T-cell (primary cell): ENCODE measurements around the gene DSC1. TPM values are rescaled to one million over a fixed set of nuclear protein-coding genes. Genes with fewer than 3 reads are reported as not detected.

Source experiments
- ATAC-seq, 4 experiments: fragments of 200-7000 bp in 3 of 4; fragments of 150-1000 bp in 1 of 4; cut with Tn5 transposase; replicated peaks in 1 of 4; 1 replicate in 3 of 4; 2 replicates in 1 of 4; pipeline ENCODE4 v1.10.0; 2021; ENCODE audit warnings: moderate library complexity in 3 of 4, mild to moderate bottlenecking in 2 of 4, moderate number of reproducible peaks in 1 of 4
- CTCF ChIA-PET, 2 donors: fragments of 300-600 bp; sonication (Branson Sonifier 250); formaldehyde crosslinking; loops; one replicate each; lab custom pipeline; 2022; ENCODE audit warnings: antibody characterized with exemption in 2 of 2; lab: Charles Lee
- POLR2A ChIA-PET, 2 donors: fragments of 300-600 bp; sonication (Branson Sonifier 250); formaldehyde crosslinking; loops; one replicate each; lab custom pipeline; 2022; ENCODE audit warnings: antibody characterized with exemption in 2 of 2; lab: Charles Lee
- DNase-seq, 35 experiments: peaks; one replicate each; pipeline versions ENCODE4 v3.0.0 to v3.0.0-alpha.2; 2013 to 2023
- H3K27ac ChIP-seq: one replicate; pipeline ENCODE4 v1.5.1; 2013; ENCODE audit warnings: low read length
- H3K27me3 ChIP-seq, 2 experiments: replicated peaks in 1 of 2; 1 replicate in 1 of 2; 2 replicates in 1 of 2; pipeline versions ENCODE4 v1.6.1 to v1.7.0; 2013; ENCODE audit warnings: low read length in 1 of 2, mixed read lengths in 1 of 2; ENCODE audit not compliant: control insufficient read depth in 2 of 2, insufficient read depth in 2 of 2; ENCODE audit errors: extremely low read depth in 1 of 2
- H3K36me3 ChIP-seq, 2 donors: 1 replicate in 1 of 2; 2 replicates in 1 of 2; pipeline versions ENCODE4 v1.6.1 to v1.7.0; 2013; ENCODE audit warnings: low read length in 1 of 2; ENCODE audit not compliant: control insufficient read depth in 2 of 2, insufficient read depth in 1 of 2; ENCODE audit errors: extremely low read depth in 1 of 2
- H3K4me1 ChIP-seq, 2 experiments: 1 replicate in 1 of 2; 2 replicates in 1 of 2; pipeline versions ENCODE4 v1.6.1 to v1.7.0; 2013; ENCODE audit warnings: low read length in 2 of 2, mixed read lengths in 1 of 2; ENCODE audit not compliant: insufficient read depth in 2 of 2, control insufficient read depth in 1 of 2; ENCODE audit errors: extremely low read depth in 1 of 2
- H3K4me3 ChIP-seq, 2 donors: 1 replicate in 1 of 2; 2 replicates in 1 of 2; pipeline versions ENCODE4 v1.5.1 to v1.7.0; 2013; ENCODE audit warnings: mild to moderate bottlenecking in 2 of 2, low read length in 1 of 2, moderate library complexity in 1 of 2; ENCODE audit not compliant: control insufficient read depth in 1 of 2; ENCODE audit errors: extremely low read depth in 1 of 2
- H3K9me3 ChIP-seq: 2 replicates; pipeline ENCODE4 v1.7.0; 2013
- H3K27ac Mint-ChIP-seq, 2 donors: one replicate each; pipeline ENCODE4 v1.8.0; 2020 to 2021; ENCODE audit warnings: mild to moderate bottlenecking in 2 of 2, mixed read lengths in 2 of 2
- H3K27me3 Mint-ChIP-seq, 2 donors: one replicate each; pipeline ENCODE4 v1.8.0; 2021 to 2022; ENCODE audit warnings: mixed read lengths in 2 of 2
- H3K36me3 Mint-ChIP-seq: one replicate; pipeline ENCODE4 v1.8.0; 2021; ENCODE audit warnings: mixed read lengths
- H3K4me1 Mint-ChIP-seq, 3 donors: one replicate each; pipeline ENCODE4 v1.8.0; 2020 to 2022; ENCODE audit warnings: mixed read lengths in 3 of 3, mild to moderate bottlenecking in 1 of 3
- H3K4me3 Mint-ChIP-seq, 3 donors: one replicate each; pipeline ENCODE4 v1.8.0; 2020 to 2022; ENCODE audit warnings: mild to moderate bottlenecking in 3 of 3, mixed read lengths in 3 of 3, moderate library complexity in 3 of 3
- H3K9me3 Mint-ChIP-seq, 3 donors: one replicate each; pipeline ENCODE4 v1.8.0; 2020 to 2022; ENCODE audit warnings: mixed read lengths in 3 of 3
- WGBS: methylation state at CpG from one replicate; pipeline ENCODE4 v1.1.5; 2013; ENCODE audit warnings: missing lambda C conversion rate; ENCODE audit not compliant: insufficient coverage; 5-methylcytosine and 5-hydroxymethylcytosine counted together
- total RNA-seq, 35 experiments: library from RNA in 6 of 35; stranded (reverse) in 6 of 35; fragments of 120-200 nt in 1 of 35; gene quantifications; one replicate each; pipeline versions ENCODE4 v1.2.1 to v1.2.4 and lab custom pipeline; 2013 to 2026

DSC1 gene
- total RNA-seq, 5 donors from 2014 or later (not counting 1 experiment from before 2014, with no cell fraction given): 1.5 to 5.9 (median 2.2) TPM

DNA sequence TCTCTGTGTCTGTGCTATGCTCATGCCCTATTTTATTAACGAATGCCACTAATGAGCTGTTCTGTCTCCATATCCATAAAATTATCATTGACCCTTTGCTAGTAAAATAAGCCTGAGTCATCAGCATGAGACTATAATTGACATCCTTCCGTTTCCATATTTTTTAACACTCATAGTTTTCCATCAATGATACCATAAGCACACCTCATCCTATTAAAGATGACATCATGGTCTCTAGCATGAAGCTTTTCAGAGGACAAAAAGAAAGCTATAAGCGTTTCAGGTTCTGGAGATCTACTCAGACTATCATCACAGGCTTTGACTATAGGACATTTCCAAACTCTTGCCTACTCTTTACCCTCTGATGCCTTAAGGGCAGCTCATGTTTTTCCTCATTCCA lies 59.2 kb downstream of the DSC1 start:
- H3K9me3 ChIP-seq: no peaks in the 10 kb centered on the region
- WGBS: 90% methylated on average over 3 of the region's 3 CpGs
- H3K4me1 Mint-ChIP-seq: no peaks in the 10 kb centered on the region
- no peak overlapping the region for H3K27ac Mint-ChIP-seq
- H3K27ac ChIP-seq: no peak overlapping the region
- no peaks in the 10 kb centered on the region for H3K36me3 Mint-ChIP-seq
- H3K4me3 Mint-ChIP-seq: no peak overlapping the region
- H3K9me3 Mint-ChIP-seq: peaks cover 0 to 8% (median 3%) of the 10 kb centered on the region in 3 donors
- H3K27me3 Mint-ChIP-seq: peaks cover 28 to 32% of the 10 kb centered on the region in 2 donors
- CTCF ChIA-PET: no interaction called here
- peaks cover 13 to 17% of the 10 kb centered on the region in 2 experiments for H3K27me3 ChIP-seq
- no peak overlapping the region for H3K4me3 ChIP-seq
- no peak for DNase-seq
- H3K36me3 ChIP-seq: no peaks in the 10 kb centered on the region
- ATAC-seq: no peak
- peaks cover 0 to 2% of the 10 kb centered on the region in 2 experiments for H3K4me1 ChIP-seq
- POLR2A ChIA-PET: no interaction called here

GRCh38 chr18:31102941-31103340 lies 59.7 kb downstream of the DSC1 start:
- no peak overlapping the region for H3K27ac ChIP-seq
- Mint-ChIP-seq H3K9me3 (peaks cover 0 to 8% (median 3%) of the 10 kb centered on the region in 3 donors), H3K27ac (no peak overlapping the region), H3K4me3 (no peak overlapping the region), H3K4me1 (no peaks in the 10 kb centered on the region), H3K27me3 (peaks cover 28 to 32% of the 10 kb centered on the region in 2 donors), H3K36me3 (no peaks in the 10 kb centered on the region)
- POLR2A ChIA-PET: no interaction called here
- no CpG with 5 or more reads among the region's 2 CpGs for WGBS
- H3K27me3 ChIP-seq: peaks cover 13 to 17% of the 10 kb centered on the region in 2 experiments
- CTCF ChIA-PET: no interaction called here
- H3K9me3 ChIP-seq: no peaks in the 10 kb centered on the region
- ATAC-seq (no peak), DNase-seq (no peak)
- peaks cover 0 to 2% of the 10 kb centered on the region in 2 experiments for H3K4me1 ChIP-seq
- H3K4me3 ChIP-seq: no peak overlapping the region
- H3K36me3 ChIP-seq: no peaks in the 10 kb centered on the region

GRCh38 chr18:31102025-31102684 lies 60.5 kb downstream of the DSC1 start, which contains the start of gene DSC2:
Gene DSC2 (minus strand): TSS chr18:31102421. CDS start chr18:31101971, 450 bp downstream.
- peaks cover 28 to 32% of the 10 kb centered on the region in 2 donors for H3K27me3 Mint-ChIP-seq
- no peak within 1 kb of the TSS for H3K27ac ChIP-seq
- CTCF ChIA-PET: no interaction called here

DNA sequence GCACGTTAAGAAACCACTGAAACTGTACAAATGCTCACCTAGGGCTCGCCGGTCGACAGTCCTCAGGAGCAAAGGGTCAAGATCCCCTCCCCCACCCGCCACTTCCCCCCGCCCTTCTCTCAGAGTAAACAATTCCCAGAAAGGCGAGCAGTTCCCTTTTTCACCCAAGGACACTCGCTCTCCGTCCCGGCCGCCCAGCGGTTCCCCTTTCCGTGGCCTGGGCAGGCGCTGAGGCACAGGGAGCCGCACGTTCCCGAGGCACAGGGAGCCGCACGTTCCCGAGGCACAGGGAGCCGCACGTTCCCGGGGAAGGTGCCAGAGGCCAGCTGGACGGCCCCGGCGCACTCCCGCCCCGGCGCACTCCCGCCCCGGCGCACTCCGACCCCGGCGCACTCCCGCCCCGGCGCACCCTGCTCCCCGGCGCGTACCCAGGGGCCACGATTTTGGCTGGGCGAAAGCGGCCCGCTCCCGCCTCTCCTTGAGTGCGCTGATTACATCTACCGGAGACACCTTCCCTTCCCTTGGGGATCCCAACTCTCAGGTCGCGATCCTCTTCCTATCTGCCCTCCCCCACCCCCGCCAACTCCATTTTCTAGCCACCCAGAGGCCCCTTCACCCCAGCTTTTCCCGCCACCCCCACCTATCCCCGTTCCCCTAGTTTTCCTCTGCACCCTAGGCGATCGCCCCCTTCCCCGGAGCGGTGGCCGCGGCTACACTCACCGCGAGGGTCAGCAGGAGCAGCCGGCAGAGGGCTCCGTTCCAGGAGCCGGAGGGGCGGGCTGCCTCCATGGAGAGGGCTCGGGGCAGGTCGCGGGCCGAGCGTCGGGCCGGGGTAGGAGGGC lies 61.3 kb downstream of the DSC1 start:
- POLR2A ChIA-PET: no interaction called here
- Histone ChIP-seq H3K36me3 (no peaks in the 10 kb centered on the region), H3K9me3 (no peaks in the 10 kb centered on the region), H3K27me3 (peaks cover 13 to 17% of the 10 kb centered on the region in 2 experiments), H3K4me3 (peak overlapping the region in 1 of 2 donors; percentile 8), H3K4me1 (peaks cover 0 to 2% of the 10 kb centered on the region in 2 experiments), H3K27ac (no peak overlapping the region)
- no peak for ATAC-seq
- Mint-ChIP-seq H3K27ac (no peak overlapping the region), H3K36me3 (no peaks in the 10 kb centered on the region), H3K4me3 (peak overlapping the region in 1 of 3 donors; percentile 48), H3K27me3 (peaks cover 28 to 32% of the 10 kb centered on the region in 2 donors), H3K4me1 (no peaks in the 10 kb centered on the region), H3K9me3 (peaks cover 0 to 5% (median 3%) of the 10 kb centered on the region in 3 donors)
- CTCF ChIA-PET: no interaction called here
- DNase-seq: peak in 1 of 35 experiments; percentile 5
- 4% methylated on average over 64 of the region's 72 CpGs for WGBS

More at GRCh38 chr18:31102025-31102684, 60.5 kb downstream of the DSC1 start, which contains the start of gene DSC2:
- peaks cover 0 to 8% (median 3%) of the 10 kb centered on the region in 3 donors for H3K9me3 Mint-ChIP-seq
- Histone ChIP-seq H3K4me3 (peak within 1 kb of the TSS in 1 of 2 donors; percentile 8), H3K27me3 (peaks cover 13 to 17% of the 10 kb centered on the region in 2 experiments), H3K36me3 (no peaks in the 10 kb centered on the region), H3K9me3 (no peaks in the 10 kb centered on the region), H3K4me1 (peaks cover 0 to 2% of the 10 kb centered on the region in 2 experiments)
- no peaks in the 10 kb centered on the region for H3K36me3 Mint-ChIP-seq
- ATAC-seq (peak in 1 of 4 experiments; percentile 9), DNase-seq (no peak)
- H3K4me1 Mint-ChIP-seq: no peaks in the 10 kb centered on the region
- peak within 1 kb of the TSS in 1 of 3 donors; percentile 48 for H3K4me3 Mint-ChIP-seq
- no peak within 1 kb of the TSS for H3K27ac Mint-ChIP-seq
- POLR2A ChIA-PET: no interaction called here
- 16% methylated on average over 38 of the region's 44 CpGs for WGBS

GRCh38 chr18:31100436-31101182 lies 62.0 kb downstream of the DSC1 start:
- H3K4me3 ChIP-seq: no peak overlapping the region
- POLR2A ChIA-PET: no interaction called here
- Mint-ChIP-seq H3K36me3 (no peaks in the 10 kb centered on the region), H3K27me3 (peaks cover 28 to 32% of the 10 kb centered on the region in 2 donors), H3K4me3 (peak overlapping the region in 1 of 3 donors; percentile 48), H3K4me1 (no peaks in the 10 kb centered on the region), H3K27ac (no peak overlapping the region), H3K9me3 (peaks cover 0 to 5% (median 5%) of the 10 kb centered on the region in 3 donors)
- ATAC-seq: no peak
- H3K36me3 ChIP-seq: no peaks in the 10 kb centered on the region
- peaks cover 0 to 2% of the 10 kb centered on the region in 2 experiments for H3K4me1 ChIP-seq
- 7% methylated on average over 17 of the region's 23 CpGs for WGBS
- peaks cover 13 to 17% of the 10 kb centered on the region in 2 experiments for H3K27me3 ChIP-seq
- no peak overlapping the region for H3K27ac ChIP-seq
- no peak for DNase-seq
- CTCF ChIA-PET: no interaction called here
- H3K9me3 ChIP-seq: no peaks in the 10 kb centered on the region
